HEK293 (cell line): ENCODE measurements around the gene CLIC5.

Source experiments
- CTCF ChIA-PET: fragments of 350-600 bp; formaldehyde crosslinking; extraction: SDS; loops from one replicate; lab custom pipeline; 2021; ENCODE audit warnings: antibody characterized with exemption; lab: Yijun Ruan, JAX
- POLR2A ChIA-PET: fragments of 300-600 bp; formaldehyde crosslinking; extraction: SDS; loops from one replicate; lab custom pipeline; 2020; ENCODE audit warnings: antibody characterized with exemption, inconsistent platforms; lab: Yijun Ruan, JAX
- H3K27ac ChIP-seq: fragments of 200-500 bp; sonication (Bioruptor generic); 2 replicates; pipeline ENCODE4 v1.5.1; 2014; ENCODE audit warnings: low read depth, low read length, control low read depth, inconsistent platforms; ENCODE audit errors: extremely low read depth
- H3K36me3 ChIP-seq, 2 experiments: fragments of 200-500 bp in 1 of 2; sonication (Bioruptor generic) in 1 of 2; 1 replicate in 1 of 2; 2 replicates in 1 of 2; pipeline ENCODE4 v1.5.1; 2014 to 2017; ENCODE audit warnings: inconsistent platforms in 2 of 2, low read length in 2 of 2; ENCODE audit not compliant: control insufficient read depth in 2 of 2, insufficient read depth in 1 of 2
- H3K4me1 ChIP-seq: fragments of 200-500 bp; sonication (Bioruptor generic); 2 replicates; pipeline ENCODE4 v1.5.1; 2014; ENCODE audit warnings: mild to moderate bottlenecking, low read length, inconsistent platforms; ENCODE audit not compliant: control insufficient read depth, insufficient read depth
- H3K4me3 ChIP-seq: 2 replicates; pipeline ENCODE4 v1.5.1; 2011; ENCODE audit warnings: low read depth, mild to moderate bottlenecking, control low read depth, low read length, moderate library complexity
- H3K9me3 ChIP-seq: fragments of 200-500 bp; sonication (Bioruptor generic); 2 replicates; pipeline ENCODE4 v1.5.1; 2014; ENCODE audit warnings: low read depth, low read length, inconsistent platforms; ENCODE audit not compliant: control insufficient read depth, insufficient read depth
- CTCF ChIP-seq: fragments of 450-650 bp; formaldehyde crosslinking; IDR thresholded peaks from 2 replicates; pipeline ENCODE4 v1.5.1; 2016; ENCODE audit warnings: missing biosample characterization, missing genetic modification characterization
- GLI4 ChIP-seq: fragments of 450-650 bp; formaldehyde crosslinking; IDR thresholded peaks from 2 replicates; pipeline ENCODE4 v1.5.1; 2016; ENCODE audit warnings: missing biosample characterization, missing genetic modification characterization
- GLIS2 ChIP-seq: fragments of 450-650 bp; formaldehyde crosslinking; IDR thresholded peaks from 2 replicates; pipeline ENCODE4 v1.5.1; 2016; ENCODE audit warnings: missing biosample characterization, missing genetic modification characterization
- HOXC10 ChIP-seq: sonication (generic); formaldehyde crosslinking; IDR thresholded peaks from 2 replicates; pipeline ENCODE4 v1.8.1; 2023; ENCODE audit warnings: mild to moderate bottlenecking, missing genetic modification reagents
- KLF16 ChIP-seq: fragments of 450-650 bp; formaldehyde crosslinking; IDR thresholded peaks from 2 replicates; pipeline ENCODE4 v1.5.1; 2017; ENCODE audit warnings: missing biosample characterization, missing genetic modification characterization
- OSR2 ChIP-seq: fragments of 450-650 bp; formaldehyde crosslinking; IDR thresholded peaks from 2 replicates; pipeline ENCODE4 v1.5.1; 2016; ENCODE audit warnings: missing biosample characterization, missing genetic modification characterization
- SP7 ChIP-seq: fragments of 450-650 bp; formaldehyde crosslinking; IDR thresholded peaks from 2 replicates; pipeline ENCODE4 v1.5.1; 2016; ENCODE audit warnings: missing biosample characterization, missing genetic modification characterization
- ZBTB1 ChIP-seq: fragments of 450-650 bp; formaldehyde crosslinking; IDR thresholded peaks from 2 replicates; pipeline ENCODE4 v1.5.1; 2016; ENCODE audit warnings: missing biosample characterization, missing genetic modification characterization
- ZBTB17 ChIP-seq: fragments of 450-650 bp; formaldehyde crosslinking; IDR thresholded peaks from 2 replicates; pipeline ENCODE4 v1.5.1; 2016; ENCODE audit warnings: missing biosample characterization, missing genetic modification characterization
- ZBTB7A ChIP-seq: fragments of 450-650 bp; formaldehyde crosslinking; IDR thresholded peaks from 2 replicates; pipeline ENCODE4 v1.5.1; 2016; ENCODE audit warnings: low read depth, missing biosample characterization, missing genetic modification characterization
- ZNF10 ChIP-seq: fragments of 450-650 bp; formaldehyde crosslinking; IDR thresholded peaks from 2 replicates; pipeline ENCODE4 v1.5.1; 2017; ENCODE audit warnings: missing biosample characterization, missing genetic modification characterization
- ZNF114 ChIP-seq: fragments of 450-650 bp; formaldehyde crosslinking; IDR thresholded peaks from 2 replicates; pipeline ENCODE4 v1.5.0; 2017; ENCODE audit warnings: missing biosample characterization, missing genetic modification characterization
- ZNF157 ChIP-seq: fragments of 450-650 bp; formaldehyde crosslinking; IDR thresholded peaks from 2 replicates; pipeline ENCODE4 v1.5.1; 2016; ENCODE audit warnings: missing biosample characterization, missing genetic modification characterization
- ZNF292 ChIP-seq: fragments of 450-650 bp; formaldehyde crosslinking; IDR thresholded peaks from 2 replicates; pipeline ENCODE4 v1.5.1; 2016; ENCODE audit warnings: low read depth, missing biosample characterization, missing genetic modification characterization, borderline replicate concordance
- ZNF302 ChIP-seq: fragments of 450-650 bp; formaldehyde crosslinking; IDR thresholded peaks from 2 replicates; pipeline ENCODE4 v1.5.1; 2016; ENCODE audit warnings: missing biosample characterization, missing genetic modification characterization, low read depth
- ZNF354C ChIP-seq: fragments of 450-650 bp; formaldehyde crosslinking; IDR thresholded peaks from 2 replicates; pipeline ENCODE4 v1.5.1; 2016; ENCODE audit warnings: missing biosample characterization, missing genetic modification characterization, low read depth, borderline replicate concordance
- ZNF366 ChIP-seq: fragments of 450-650 bp; formaldehyde crosslinking; conservative IDR thresholded peaks from 2 replicates; pipeline ENCODE4 v1.5.1; 2016; ENCODE audit warnings: missing biosample characterization, missing genetic modification characterization
- ZNF394 ChIP-seq: fragments of 450-650 bp; formaldehyde crosslinking; IDR thresholded peaks from 2 replicates; pipeline ENCODE4 v1.5.1; 2016; ENCODE audit warnings: missing biosample characterization, missing genetic modification characterization, mild to moderate bottlenecking, moderate library complexity, borderline replicate concordance
- ZNF404 ChIP-seq: fragments of 450-650 bp; formaldehyde crosslinking; IDR thresholded peaks from 2 replicates; pipeline ENCODE4 v1.5.1; 2017; ENCODE audit warnings: missing biosample characterization, missing genetic modification characterization
- ZNF433 ChIP-seq: fragments of 450-650 bp; formaldehyde crosslinking; IDR thresholded peaks from 2 replicates; pipeline ENCODE4 v1.5.1; 2016; ENCODE audit warnings: missing biosample characterization, missing genetic modification characterization, low read depth
- ZNF488 ChIP-seq: fragments of 450-650 bp; formaldehyde crosslinking; IDR thresholded peaks from 2 replicates; pipeline ENCODE4 v1.5.1; 2016; ENCODE audit warnings: missing biosample characterization, missing genetic modification characterization
- ZNF596 ChIP-seq: fragments of 450-650 bp; IDR thresholded peaks from 2 replicates; pipeline ENCODE4 v1.5.0; 2018; ENCODE audit warnings: missing biosample characterization, mild to moderate bottlenecking, missing genetic modification characterization, moderate library complexity
- ZNF610 ChIP-seq: fragments of 450-650 bp; formaldehyde crosslinking; IDR thresholded peaks from 2 replicates; pipeline ENCODE4 v1.5.1; 2016; ENCODE audit warnings: missing biosample characterization, missing genetic modification characterization, borderline replicate concordance
- ZNF654 ChIP-seq: fragments of 450-650 bp; formaldehyde crosslinking; IDR thresholded peaks from 2 replicates; pipeline ENCODE4 v1.5.1; 2016; ENCODE audit warnings: low read depth, missing biosample characterization, missing genetic modification characterization
- ZNF670 ChIP-seq: fragments of 450-650 bp; formaldehyde crosslinking; IDR thresholded peaks from 2 replicates; pipeline ENCODE4 v1.5.1; 2016; ENCODE audit warnings: missing biosample characterization, missing genetic modification characterization, low read depth
- ZNF837 ChIP-seq: fragments of 450-650 bp; formaldehyde crosslinking; IDR thresholded peaks from 2 replicates; pipeline ENCODE4 v1.5.1; 2016; ENCODE audit warnings: missing biosample characterization, missing genetic modification characterization
- TF ChIP-seq, protein P1 (sequence below): fragments of 450-650 bp; IDR thresholded peaks from 2 replicates; pipeline ENCODE4 v1.5.1; 2018; ENCODE audit warnings: missing biosample characterization, mild to moderate bottlenecking, missing genetic modification characterization
- TF ChIP-seq, protein P2 (sequence below): fragments of 450-650 bp; formaldehyde crosslinking; IDR thresholded peaks from 2 replicates; pipeline ENCODE4 v1.5.1; 2016; ENCODE audit warnings: missing biosample characterization, missing genetic modification characterization

The CLIC5 gene

GRCh38 chr6:45923831-45924391 is 91.7 kb downstream of the CLIC5 start:
- Histone ChIP-seq H3K27ac (no peak overlapping the region), H3K4me1 (no peaks in the 10 kb centered on the region), H3K4me3 (no peak overlapping the region), H3K36me3 (no peaks in the 10 kb centered on the region), H3K9me3 (no peaks in the 10 kb centered on the region)
- ChIA-PET CTCF (interaction anchor here (0.6 to 6.8 kb wide), 12 partner anchors 40 to 1448 kb away, joined by 3 to 60 read pairs (median 6); no protein-coding TSS in a partner anchor), POLR2A (no interaction called here)
- no peak for TF ChIP-seq ZNF837 (tag by site-specific recombination)
- TF ChIP-seq OSR2, result no peak
- no peak for TF ChIP-seq GLI4 (tag by site-specific recombination)
- TF ChIP-seq ZBTB7A (tag by site-specific recombination), result no peak
- no peak for TF ChIP-seq ZNF10
- TF ChIP-seq ZNF292 (tag by site-specific recombination), result no peak
- no peak for TF ChIP-seq ZBTB1 (tag by site-specific recombination)
- no peak for TF ChIP-seq ZNF114 (tag by site-specific recombination)
- TF ChIP-seq ZNF354C (tag by site-specific recombination), result no peak
- no peak for TF ChIP-seq ZNF394 (tag by site-specific recombination)
- TF ChIP-seq ZNF610 (tag by site-specific recombination), result no peak
- no peak for TF ChIP-seq ZNF488 (tag by site-specific recombination)
- no peak for TF ChIP-seq HOXC10 (CRISPR knock-in tag)
- TF ChIP-seq ZNF433, result no peak
- no peak for TF ChIP-seq KLF16 (tag by site-specific recombination)
- TF ChIP-seq, protein P1, sequence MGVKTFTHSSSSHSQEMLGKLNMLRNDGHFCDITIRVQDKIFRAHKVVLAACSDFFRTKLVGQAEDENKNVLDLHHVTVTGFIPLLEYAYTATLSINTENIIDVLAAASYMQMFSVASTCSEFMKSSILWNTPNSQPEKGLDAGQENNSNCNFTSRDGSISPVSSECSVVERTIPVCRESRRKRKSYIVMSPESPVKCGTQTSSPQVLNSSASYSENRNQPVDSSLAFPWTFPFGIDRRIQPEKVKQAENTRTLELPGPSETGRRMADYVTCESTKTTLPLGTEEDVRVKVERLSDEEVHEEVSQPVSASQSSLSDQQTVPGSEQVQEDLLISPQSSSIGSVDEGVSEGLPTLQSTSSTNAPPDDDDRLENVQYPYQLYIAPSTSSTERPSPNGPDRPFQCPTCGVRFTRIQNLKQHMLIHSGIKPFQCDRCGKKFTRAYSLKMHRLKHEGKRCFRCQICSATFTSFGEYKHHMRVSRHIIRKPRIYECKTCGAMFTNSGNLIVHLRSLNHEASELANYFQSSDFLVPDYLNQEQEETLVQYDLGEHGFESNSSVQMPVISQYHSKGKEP (tag by site-specific recombination), result no peak
- TF ChIP-seq ZNF670 (tag by site-specific recombination), result no peak
- no peak for TF ChIP-seq ZNF404 (tag by site-specific recombination)

DNA sequence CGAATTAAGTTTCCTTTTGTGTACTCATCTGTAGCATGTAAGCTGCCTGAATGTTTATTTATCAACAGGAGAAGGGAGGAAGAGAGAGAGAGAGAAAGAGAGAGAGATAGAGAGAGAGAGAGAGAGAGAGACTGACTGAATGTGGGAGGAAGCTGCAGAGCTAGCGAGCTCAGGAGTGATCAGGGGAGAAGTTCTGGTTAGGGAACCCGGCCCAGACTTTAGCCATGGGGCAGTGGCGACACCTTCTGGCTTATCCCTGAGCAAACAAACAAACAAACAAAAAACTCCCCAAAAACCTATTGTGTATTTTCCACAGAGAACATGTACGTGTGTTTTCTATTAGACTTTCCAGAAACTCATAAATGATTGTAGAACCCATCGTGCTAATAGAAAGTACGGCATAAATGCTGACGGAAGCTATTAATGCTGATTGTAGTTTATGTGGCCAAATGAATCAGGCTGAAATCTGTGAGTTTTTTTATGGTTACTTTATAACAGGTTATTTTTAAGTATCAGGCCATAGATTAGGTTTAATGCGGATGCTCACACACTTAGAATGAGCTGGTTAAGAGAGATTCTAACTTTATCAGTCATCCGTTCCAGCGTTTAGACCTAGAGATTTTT is 92.8 kb downstream of the CLIC5 start:
- ChIA-PET POLR2A (interaction anchor here (0.6 to 1.3 kb wide), 2 partner anchors 9 to 545 kb away, joined by 3 to 4 read pairs; partner anchors contain the start of gene SUPT3H), CTCF (interaction anchor here (0.5 to 6.8 kb wide), 61 partner anchors 8 to 1654 kb away, joined by 3 to 60 read pairs (median 3); partner anchors contain the start of gene SUPT3H)
- Histone ChIP-seq H3K27ac (no peak overlapping the region), H3K9me3 (no peaks in the 10 kb centered on the region), H3K4me1 (no peaks in the 10 kb centered on the region), H3K4me3 (no peak overlapping the region), H3K36me3 (no peaks in the 10 kb centered on the region)
- TF ChIP-seq ZNF596 (tag by site-specific recombination), result peak; percentile 97
- TF ChIP-seq SP7 (tag by site-specific recombination), result 0 out of 2 replicates have a peak, but pooled peaks have one; percentile 15
- peak; percentile 98 for TF ChIP-seq ZNF654 (tag by site-specific recombination)
- TF ChIP-seq ZNF157 (tag by site-specific recombination), result no peak
- TF ChIP-seq, protein P2, sequence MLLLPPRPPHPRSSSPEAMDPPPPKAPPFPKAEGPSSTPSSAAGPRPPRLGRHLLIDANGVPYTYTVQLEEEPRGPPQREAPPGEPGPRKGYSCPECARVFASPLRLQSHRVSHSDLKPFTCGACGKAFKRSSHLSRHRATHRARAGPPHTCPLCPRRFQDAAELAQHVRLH (tag by site-specific recombination), result 0 out of 2 replicates have a peak, but pooled peaks have one; percentile 10
- no peak for TF ChIP-seq ZNF302 (tag by site-specific recombination)
- peak; percentile 38; the same call in 1 of the 2 replicates for TF ChIP-seq ZBTB17 (tag by site-specific recombination)
- TF ChIP-seq CTCF (tag by site-specific recombination), result peak; percentile 84
- no peak for TF ChIP-seq GLIS2 (tag by site-specific recombination)
- peak; percentile 59; the same call in 1 of the 2 replicates for TF ChIP-seq ZNF366
